IMR-90 (cell line): ENCODE measurements around the gene PRKN. TPM values are rescaled to one million over a fixed set of nuclear protein-coding genes. Genes with fewer than 3 reads are reported as not detected.

ENCODE experiments used
- ATAC-seq: fragments of 200-7000 bp; cut with Tn5 transposase; 2 replicates; pipeline ENCODE4 v1.9.1; 2020; ENCODE audit warnings: low read depth, mild to moderate bottlenecking, moderate library complexity
- BruUV-seq: library from RNA; stranded (reverse); fragments of 400-500 nt; replicated peaks from 2 replicates; lab custom pipeline; 2021; lab: Mats Ljungman, UMichigan
- CTCF ChIA-PET: fragments of 300-600 bp; formaldehyde crosslinking; extraction: SDS; loops from one replicate; lab custom pipeline; 2021; ENCODE audit warnings: antibody characterized with exemption; lab: Yijun Ruan, JAX
- POLR2A ChIA-PET: fragments of 300-600 bp; sonication (Branson Sonifier 250); formaldehyde crosslinking; loops from one replicate; lab custom pipeline; 2022; ENCODE audit warnings: antibody characterized with exemption; ENCODE audit not compliant: unreplicated experiment; lab: Charles Lee
- DNase-seq: peaks from one replicate; pipeline ENCODE4 v3.0.0; 2013
- H2AFZ ChIP-seq: replicated peaks from 2 replicates; pipeline ENCODE3; 2013; ENCODE audit warnings: low read length, mild to moderate bottlenecking; ENCODE audit not compliant: poor library complexity
- H2AK5ac ChIP-seq: 2 replicates; pipeline ENCODE4 v1.6.1; 2013; ENCODE audit warnings: low read depth, low read length, inconsistent platforms
- H2AK9ac ChIP-seq: replicated peaks from 2 replicates; pipeline ENCODE3; 2013; ENCODE audit warnings: mild to moderate bottlenecking, low read depth, low read length, moderate library complexity; ENCODE audit not compliant: poor library complexity
- H2BK120ac ChIP-seq: 2 replicates; pipeline ENCODE4 v1.6.1; 2013; ENCODE audit warnings: low read depth, low read length, inconsistent platforms
- H2BK15ac ChIP-seq: 3 replicates; pipeline ENCODE4 v1.6.1; 2013; ENCODE audit warnings: low read depth, low read length, inconsistent platforms
- H2BK20ac ChIP-seq: 2 replicates; pipeline ENCODE4 v1.6.1; 2013; ENCODE audit warnings: low read depth, mild to moderate bottlenecking, inconsistent platforms, low read length, moderate library complexity
- H2BK5ac ChIP-seq: 2 replicates; pipeline ENCODE4 v1.6.1; 2013; ENCODE audit warnings: mild to moderate bottlenecking, low read depth, low read length, inconsistent platforms; ENCODE audit not compliant: poor library complexity, severe bottlenecking
- H3K14ac ChIP-seq: replicated peaks from 2 replicates; pipeline ENCODE4 v1.6.1; 2013; ENCODE audit warnings: low read depth, low read length, inconsistent platforms
- H3K18ac ChIP-seq: 2 replicates; pipeline ENCODE4 v1.6.1; 2013; ENCODE audit warnings: low read depth, low read length, control low read depth
- H3K23ac ChIP-seq: 2 replicates; pipeline ENCODE4 v1.6.1; 2013; ENCODE audit warnings: low read depth, low read length, inconsistent platforms
- H3K27ac ChIP-seq: 2 replicates; pipeline ENCODE4 v1.5.1; 2013; ENCODE audit warnings: mild to moderate bottlenecking, control low read depth, low read length; ENCODE audit not compliant: insufficient read depth
- H3K27me3 ChIP-seq: 2 replicates; pipeline ENCODE4 v1.6.1; 2013; ENCODE audit warnings: low read length; ENCODE audit not compliant: control insufficient read depth, insufficient read depth
- H3K36me3 ChIP-seq: 2 replicates; pipeline ENCODE4 v1.6.1; 2013; ENCODE audit warnings: low read length, mixed read lengths; ENCODE audit not compliant: control insufficient read depth, insufficient read depth
- H3K4ac ChIP-seq: 2 replicates; pipeline ENCODE4 v1.6.1; 2013; ENCODE audit warnings: low read depth, low read length, inconsistent platforms
- H3K4me1 ChIP-seq: 2 replicates; pipeline ENCODE4 v1.6.1; 2013; ENCODE audit warnings: low read length, mixed read lengths; ENCODE audit not compliant: control insufficient read depth, insufficient read depth
- H3K4me2 ChIP-seq: 2 replicates; pipeline ENCODE4 v1.6.1; 2013; ENCODE audit warnings: low read depth, mild to moderate bottlenecking, control low read depth, low read length, moderate library complexity
- H3K4me3 ChIP-seq: 2 replicates; pipeline ENCODE4 v1.5.1; 2013; ENCODE audit warnings: low read depth, mild to moderate bottlenecking, control low read depth, low read length, moderate library complexity; ENCODE audit not compliant: insufficient read depth
- H3K56ac ChIP-seq: 2 replicates; pipeline ENCODE4 v1.6.1; 2013; ENCODE audit warnings: low read length, inconsistent platforms; ENCODE audit not compliant: insufficient read depth; ENCODE audit errors: extremely low read depth
- H3K79me1 ChIP-seq, 2 experiments: 2 replicates each; pipeline ENCODE4 v1.6.1; 2013; ENCODE audit warnings: low read length in 2 of 2, inconsistent platforms in 1 of 2, low read depth in 1 of 2
- H3K9ac ChIP-seq: 2 replicates; pipeline ENCODE4 v1.6.1; 2013; ENCODE audit warnings: low read depth, low read length, control low read depth
- H3K9me1 ChIP-seq: 2 replicates; pipeline ENCODE4 v1.6.1; 2013; ENCODE audit warnings: low read length, inconsistent platforms; ENCODE audit not compliant: insufficient read depth
- H3K9me3 ChIP-seq: 2 replicates; pipeline ENCODE4 v1.6.1; 2013; ENCODE audit warnings: low read length; ENCODE audit not compliant: control insufficient read depth, insufficient read depth
- H4K20me1 ChIP-seq: 2 replicates; pipeline ENCODE4 v1.6.1; 2013; ENCODE audit warnings: low read length, inconsistent platforms; ENCODE audit not compliant: insufficient read depth
- H4K5ac ChIP-seq: 2 replicates; pipeline ENCODE4 v1.6.1; 2013; ENCODE audit warnings: mild to moderate bottlenecking, low read depth, low read length, control low read depth
- H4K8ac ChIP-seq, 2 experiments: 2 replicates each; pipeline ENCODE4 v1.6.1; 2013; ENCODE audit warnings: low read depth in 2 of 2, low read length in 2 of 2, control low read depth in 1 of 2, inconsistent platforms in 1 of 2
- H4K91ac ChIP-seq: 2 replicates; pipeline ENCODE4 v1.6.1; 2013; ENCODE audit warnings: low read depth, low read length, inconsistent platforms; ENCODE audit not compliant: insufficient read depth
- WGBS, 2 experiments: methylation state at CpG; one replicate each; pipeline versions ENCODE4 v1.1.5 to v1.1.7; 2013; ENCODE audit warnings: missing lambda C conversion rate in 2 of 2; ENCODE audit not compliant: insufficient read length in 1 of 2; ENCODE audit errors: extremely low coverage in 2 of 2; 5-methylcytosine and 5-hydroxymethylcytosine counted together
- dilution Hi-C: fragments of 300-500 bp; cut with HindIII; formaldehyde crosslinking; loops from one replicate; pipeline ENCODE4 v1.14.3; 2018; ENCODE audit warnings: low sequenced_read_pairs; ENCODE audit not compliant: unreplicated experiment
- in situ Hi-C: fragments of 300-500 bp; cut with MboI; formaldehyde crosslinking; loops from 3 replicates; pipeline ENCODE4 v1.14.3; 2019; ENCODE audit warnings: low sequenced_read_pairs, inconsistent platforms, mixed read lengths
- intact Hi-C: fragments of 100-400 bp; cut with micrococcal nuclease; formaldehyde crosslinking; loops from 2 replicates; pipeline ENCODE4 v1.10.0; 2022
- polyA plus RNA-seq, 3 experiments: library from polyadenylated mRNA; depleted of rRNA; stranded (reverse); fragments of >200 nt; gene quantifications; 2 replicates each; pipeline ENCODE4 v1.2.3, GENCODE V29; 2012; ENCODE audit warnings: low replicate concordance in 1 of 3
- total RNA-seq: library from RNA; depleted of rRNA; stranded (reverse); fragments of >200 nt; gene quantifications from 2 replicates; pipeline ENCODE4 v1.2.3, GENCODE V29; 2012
- TF ChIP-seq, protein P1 (sequence below): fragments of 150-350 bp; IDR thresholded peaks from 2 replicates; pipeline ENCODE4 v1.6.1; 2017; ENCODE audit warnings: mild to moderate bottlenecking, antibody characterized with exemption, low read length, low read depth
- TF ChIP-seq, protein P2 (sequence below): conservative IDR thresholded peaks from 2 replicates; pipeline ENCODE4 v1.5.1; 2012; ENCODE audit warnings: mild to moderate bottlenecking, low read depth, low read length, improper control_type of control experiment

Gene PRKN
- total and polyA plus RNA-seq, 2 of the 4 experiments (the other 2 are of a cell fraction): 0.15 to 0.18 TPM

DNA sequence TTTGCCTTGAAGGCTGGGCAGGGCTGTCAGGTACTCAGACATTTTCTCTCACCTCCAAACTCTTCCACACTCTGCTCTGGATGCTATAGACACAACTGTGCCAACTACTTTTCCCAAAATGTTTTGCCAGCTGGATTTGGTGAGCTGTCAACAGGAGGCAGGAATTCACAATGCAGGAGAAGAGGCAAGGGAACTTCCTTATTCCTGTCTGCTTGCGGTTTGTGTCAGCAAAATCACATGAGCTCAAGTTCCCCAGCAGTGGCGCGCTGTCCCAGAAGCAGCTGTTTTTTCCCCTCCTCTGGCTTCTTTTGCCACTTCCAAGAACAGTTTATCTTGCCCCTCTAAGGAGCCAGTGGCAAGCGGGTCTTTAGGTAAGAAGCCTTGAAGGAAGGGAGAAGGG, 608.2 kb downstream of the PRKN start:
- H2BK15ac ChIP-seq: no peak overlapping the region
- H4K5ac ChIP-seq: no peak overlapping the region
- H4K8ac ChIP-seq: no peak overlapping the region
- H3K27me3 ChIP-seq: no peaks in the 10 kb centered on the region
- no CpG with 5 or more reads among the region's 4 CpGs for WGBS, 2 experiments
- H3K4me1 ChIP-seq: no peaks in the 10 kb centered on the region
- no peak for ATAC-seq
- no peaks in the 10 kb centered on the region for H3K9me1 ChIP-seq
- no peak overlapping the region for H4K91ac ChIP-seq
- H2BK120ac ChIP-seq: no peak overlapping the region
- H2BK20ac ChIP-seq: no peak overlapping the region
- CTCF ChIA-PET: no interaction called here
- no peak overlapping the region for H2AK5ac ChIP-seq
- no peak overlapping the region for H3K4me2 ChIP-seq
- peak overlapping the region; percentile 28 for H2AK9ac ChIP-seq
- in situ Hi-C loops (no loop called here), intact Hi-C loops (no loop called here), dilution Hi-C loops (no loop called here)
- POLR2A ChIA-PET: no interaction called here
- no peak overlapping the region for H3K9ac ChIP-seq
- no peak overlapping the region for H3K14ac ChIP-seq
- H3K23ac ChIP-seq: no peak overlapping the region
- DNase-seq: no peak
- no peak overlapping the region for H3K4me3 ChIP-seq
- no peak overlapping the region for H3K27ac ChIP-seq
- TF ChIP-seq, protein P1, sequence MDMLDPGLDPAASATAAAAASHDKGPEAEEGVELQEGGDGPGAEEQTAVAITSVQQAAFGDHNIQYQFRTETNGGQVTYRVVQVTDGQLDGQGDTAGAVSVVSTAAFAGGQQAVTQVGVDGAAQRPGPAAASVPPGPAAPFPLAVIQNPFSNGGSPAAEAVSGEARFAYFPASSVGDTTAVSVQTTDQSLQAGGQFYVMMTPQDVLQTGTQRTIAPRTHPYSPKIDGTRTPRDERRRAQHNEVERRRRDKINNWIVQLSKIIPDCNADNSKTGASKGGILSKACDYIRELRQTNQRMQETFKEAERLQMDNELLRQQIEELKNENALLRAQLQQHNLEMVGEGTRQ: no peak
- TF ChIP-seq, protein P2, sequence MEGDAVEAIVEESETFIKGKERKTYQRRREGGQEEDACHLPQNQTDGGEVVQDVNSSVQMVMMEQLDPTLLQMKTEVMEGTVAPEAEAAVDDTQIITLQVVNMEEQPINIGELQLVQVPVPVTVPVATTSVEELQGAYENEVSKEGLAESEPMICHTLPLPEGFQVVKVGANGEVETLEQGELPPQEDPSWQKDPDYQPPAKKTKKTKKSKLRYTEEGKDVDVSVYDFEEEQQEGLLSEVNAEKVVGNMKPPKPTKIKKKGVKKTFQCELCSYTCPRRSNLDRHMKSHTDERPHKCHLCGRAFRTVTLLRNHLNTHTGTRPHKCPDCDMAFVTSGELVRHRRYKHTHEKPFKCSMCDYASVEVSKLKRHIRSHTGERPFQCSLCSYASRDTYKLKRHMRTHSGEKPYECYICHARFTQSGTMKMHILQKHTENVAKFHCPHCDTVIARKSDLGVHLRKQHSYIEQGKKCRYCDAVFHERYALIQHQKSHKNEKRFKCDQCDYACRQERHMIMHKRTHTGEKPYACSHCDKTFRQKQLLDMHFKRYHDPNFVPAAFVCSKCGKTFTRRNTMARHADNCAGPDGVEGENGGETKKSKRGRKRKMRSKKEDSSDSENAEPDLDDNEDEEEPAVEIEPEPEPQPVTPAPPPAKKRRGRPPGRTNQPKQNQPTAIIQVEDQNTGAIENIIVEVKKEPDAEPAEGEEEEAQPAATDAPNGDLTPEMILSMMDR: no peak
- no peak overlapping the region for H3K18ac ChIP-seq
- no peaks in the 10 kb centered on the region for H3K79me1 ChIP-seq
- no peak overlapping the region for H3K4ac ChIP-seq
- H2BK5ac ChIP-seq: no peak overlapping the region
- peaks cover 25% of the 10 kb centered on the region for H3K9me3 ChIP-seq
- BruUV-seq: no TSS peak
- H3K36me3 ChIP-seq: no peaks in the 10 kb centered on the region
- no peak overlapping the region for H2AFZ ChIP-seq
- no peaks in the 10 kb centered on the region for H4K20me1 ChIP-seq
- H3K56ac ChIP-seq: no peak overlapping the region
